ENCODE data around the gene HS3ST3A1.

- TF ChIP-seq CTCF (IDR thresholded peaks at IDR 0.05; ENCODE audit: low read length), result no peak
- no peak for TF ChIP-seq EZH2 (optimal IDR thresholded peaks at IDR 0.05; ENCODE audit: low read depth, low read length)
Observed at GRCh38 chr17:13646969-13647542, 45.3 kb upstream of the HS3ST3A1 start.
